Neuronal stem cell (in vitro differentiated cells): ENCODE measurements around the gene CHRFAM7A. TPM values are rescaled to one million over a fixed set of nuclear protein-coding genes. Genes with fewer than 3 reads are reported as not detected.
"Not testable (repeated sequence)": the region's sequence is repeated elsewhere in the genome, so short reads cannot be mapped to it uniquely, and the experiment has no call there.

Source experiments
- DNase-seq: peaks from one replicate; pipeline ENCODE4 v3.0.0-alpha.2; 2013; ENCODE audit warnings: low spot score
- H2AFZ ChIP-seq: one replicate; pipeline ENCODE4 v1.6.1; 2013; ENCODE audit warnings: mild to moderate bottlenecking, low read length, inconsistent platforms
- H2AK5ac ChIP-seq: 2 replicates; pipeline ENCODE4 v1.6.1; 2013; ENCODE audit warnings: low read depth, mild to moderate bottlenecking, inconsistent platforms, low read length, moderate library complexity, mixed read lengths
- H2BK120ac ChIP-seq: 2 replicates; pipeline ENCODE4 v1.6.1; 2013; ENCODE audit warnings: low read depth, mild to moderate bottlenecking, inconsistent platforms, low read length, moderate library complexity, mixed read lengths
- H2BK12ac ChIP-seq: one replicate; pipeline ENCODE4 v1.6.1; 2013; ENCODE audit warnings: low read length, inconsistent platforms
- H2BK15ac ChIP-seq: 2 replicates; pipeline ENCODE4 v1.6.1; 2013; ENCODE audit warnings: mild to moderate bottlenecking, low read length, inconsistent platforms, mixed read lengths
- H2BK5ac ChIP-seq: one replicate; pipeline ENCODE4 v1.6.1; 2013; ENCODE audit warnings: inconsistent platforms, mild to moderate bottlenecking, low read length, moderate library complexity
- H3K14ac ChIP-seq: one replicate; pipeline ENCODE4 v1.6.1; 2013; ENCODE audit warnings: low read length, inconsistent platforms
- H3K18ac ChIP-seq: 2 replicates; pipeline ENCODE4 v1.6.1; 2013; ENCODE audit warnings: low read length, inconsistent platforms
- H3K23ac ChIP-seq: 2 replicates; pipeline ENCODE4 v1.6.1; 2013; ENCODE audit warnings: low read depth, mild to moderate bottlenecking, mixed read lengths, low read length, inconsistent platforms; ENCODE audit not compliant: poor library complexity
- H3K27ac ChIP-seq: replicated peaks from 3 replicates; pipeline ENCODE4 v1.5.1; 2013; ENCODE audit warnings: low read length, inconsistent platforms
- H3K27me3 ChIP-seq, 3 experiments: 2 replicates each; pipeline ENCODE4 v1.6.1; 2013; ENCODE audit warnings: low read length in 3 of 3, mild to moderate bottlenecking in 2 of 3, inconsistent platforms in 1 of 3, low read depth in 1 of 3, mixed read lengths in 1 of 3, moderate library complexity in 1 of 3; ENCODE audit not compliant: control insufficient read depth in 3 of 3, insufficient read depth in 3 of 3
- H3K36me3 ChIP-seq, 2 donors: replicated peaks in 1 of 2; 2 replicates each; pipeline ENCODE4 v1.6.1; 2013; ENCODE audit warnings: low read length in 2 of 2; ENCODE audit not compliant: control insufficient read depth in 2 of 2, insufficient read depth in 2 of 2
- H3K4ac ChIP-seq: 2 replicates; pipeline ENCODE4 v1.6.1; 2013; ENCODE audit warnings: inconsistent platforms, mild to moderate bottlenecking, low read length, moderate library complexity
- H3K4me1 ChIP-seq, 2 donors: 1 replicate in 1 of 2; 2 replicates in 1 of 2; pipeline ENCODE4 v1.6.1; 2013; ENCODE audit warnings: low read length in 2 of 2, low read depth in 1 of 2; ENCODE audit not compliant: control insufficient read depth in 2 of 2, insufficient read depth in 1 of 2
- H3K4me2 ChIP-seq: one replicate; pipeline ENCODE4 v1.6.1; 2013; ENCODE audit warnings: mild to moderate bottlenecking, low read length, inconsistent platforms; ENCODE audit not compliant: insufficient read depth, poor library complexity, severe bottlenecking
- H3K4me3 ChIP-seq, 2 donors: 2 replicates each; pipeline ENCODE4 v1.5.1; 2013; ENCODE audit warnings: low read length in 2 of 2, mild to moderate bottlenecking in 2 of 2, inconsistent platforms in 1 of 2, moderate library complexity in 1 of 2
- H3K79me1 ChIP-seq: one replicate; pipeline ENCODE4 v1.6.1; 2013; ENCODE audit warnings: low read depth, mild to moderate bottlenecking, inconsistent platforms, low read length, moderate library complexity
- H3K9ac ChIP-seq: one replicate; pipeline ENCODE4 v1.6.1; 2013; ENCODE audit warnings: mild to moderate bottlenecking, low read depth, low read length, inconsistent platforms; ENCODE audit not compliant: poor library complexity
- H3K9me3 ChIP-seq, 2 donors: replicated peaks in 1 of 2; 2 replicates each; pipeline versions ENCODE3 to v1.6.1; 2013; ENCODE audit warnings: low read length in 2 of 2, mild to moderate bottlenecking in 2 of 2, inconsistent platforms in 1 of 2, low read depth in 1 of 2, mixed read lengths in 1 of 2, moderate library complexity in 1 of 2; ENCODE audit not compliant: control insufficient read depth in 2 of 2, insufficient read depth in 1 of 2
- H4K8ac ChIP-seq: one replicate; pipeline ENCODE4 v1.6.1; 2013; ENCODE audit warnings: low read depth, mild to moderate bottlenecking, inconsistent platforms, low read length, moderate library complexity
- H4K91ac ChIP-seq: one replicate; pipeline ENCODE4 v1.6.1; 2013; ENCODE audit warnings: low read length, low read depth, mild to moderate bottlenecking, inconsistent platforms; ENCODE audit not compliant: poor library complexity
- small RNA-seq: library from polyadenylated mRNA; stranded (forward); fragments of <200 nt; extraction: miRNeasy Mini kit (QIAGEN cat#:217004); gene quantifications from one replicate; pipeline ENCODE3, GENCODE V24; 2013; ENCODE audit not compliant: insufficient read depth

Gene CHRFAM7A

GRCh38 chr15:30310575-30310974 lies 82.8 kb downstream of the CHRFAM7A start:
- H3K4me3 ChIP-seq, DNase-seq, H4K8ac ChIP-seq, H2BK5ac ChIP-seq, H3K79me1 ChIP-seq, H4K91ac ChIP-seq, H3K27me3 ChIP-seq, H3K36me3 ChIP-seq, H3K9ac ChIP-seq, H2BK15ac ChIP-seq, H2AFZ ChIP-seq, H2BK120ac ChIP-seq, H2AK5ac ChIP-seq, H3K18ac ChIP-seq, H3K14ac ChIP-seq, H3K23ac ChIP-seq, H3K27ac ChIP-seq, H3K4me1 ChIP-seq, H3K9me3 ChIP-seq, H2BK12ac ChIP-seq, H3K4ac ChIP-seq, H3K4me2 ChIP-seq: not testable (repeated sequence)

Small RNAs within 50 kb of the gene (small RNA-seq; reads per million reads assigned to genes)
- gene AC019322.2, result not detected
- gene RF00019, result not detected
- not detected for gene RF00096
- gene RN7SL196P, result not detected
